H1 (cell line): ENCODE results near the gene GJB3. TPM values are rescaled to one million over a fixed set of nuclear protein-coding genes. Genes with fewer than 3 reads are reported as not detected.

ENCODE experiments used
- CTCF ChIA-PET: fragments of 300-600 bp; sonication (Branson Sonifier 250); formaldehyde crosslinking; loops from one replicate; lab custom pipeline; 2021; ENCODE audit not compliant: partially characterized antibody; lab: Charles Lee
- POLR2A ChIA-PET: fragments of 300-600 bp; sonication (Branson Sonifier 250); formaldehyde crosslinking; loops from one replicate; lab custom pipeline; 2021; ENCODE audit warnings: inconsistent platforms; ENCODE audit not compliant: partially characterized antibody; lab: Charles Lee
- DNase-seq, 2 experiments: peaks; one replicate each; pipeline versions ENCODE4 v3.0.0 to v3.0.0-alpha.2; 2010 to 2022; ENCODE audit warnings: low spot score in 2 of 2, low read depth in 1 of 2, mixed read lengths in 1 of 2
- FAIRE-seq: peaks from 2 replicates; lab custom pipeline; 2011; peaks lifted over from hg19 to GRCh38; lab: Jason Lieb, UNC
- H2AFZ ChIP-seq: 2 replicates; pipeline ENCODE4 v1.8.1; 2012; ENCODE audit warnings: low read length, inconsistent platforms
- H2AK5ac ChIP-seq: 2 replicates; pipeline ENCODE4 v1.6.1; 2013; ENCODE audit warnings: low read depth, low read length
- H2BK120ac ChIP-seq: replicated peaks from 2 replicates; pipeline ENCODE3; 2013; ENCODE audit warnings: low read depth, low read length, inconsistent platforms
- H2BK12ac ChIP-seq: 2 replicates; pipeline ENCODE4 v1.6.1; 2013; ENCODE audit warnings: low read depth, low read length
- H2BK15ac ChIP-seq: 2 replicates; pipeline ENCODE4 v1.6.1; 2013; ENCODE audit warnings: low read length
- H2BK20ac ChIP-seq: 2 replicates; pipeline ENCODE4 v1.6.1; 2013; ENCODE audit warnings: low read length
- H2BK5ac ChIP-seq: 2 replicates; pipeline ENCODE4 v1.6.1; 2013; ENCODE audit warnings: low read depth, low read length
- H3K14ac ChIP-seq: 2 replicates; pipeline ENCODE4 v1.6.1; 2013; ENCODE audit warnings: inconsistent platforms; ENCODE audit not compliant: insufficient read length
- H3K18ac ChIP-seq: 2 replicates; pipeline ENCODE4 v1.6.1; 2013; ENCODE audit warnings: low read length; ENCODE audit errors: extremely low read depth
- H3K23ac ChIP-seq: 2 replicates; pipeline ENCODE4 v1.6.1; 2013; ENCODE audit warnings: inconsistent platforms; ENCODE audit not compliant: insufficient read length
- H3K23me2 ChIP-seq: 2 replicates; pipeline ENCODE4 v1.6.1; 2013; ENCODE audit warnings: low read depth, low read length
- H3K27ac ChIP-seq: 2 replicates; pipeline ENCODE4 v1.6.1; 2011; ENCODE audit warnings: low read depth, low read length, inconsistent platforms
- H3K27me3 ChIP-seq, 4 experiments: replicated peaks in 1 of 4; 1 replicate in 1 of 4; 2 replicates in 3 of 4; pipeline versions ENCODE4 v1.6.1 to v1.8.1; 2011 to 2013; ENCODE audit warnings: low read length in 3 of 4, mild to moderate bottlenecking in 3 of 4, inconsistent platforms in 2 of 4, mixed read lengths in 2 of 4, moderate library complexity in 1 of 4; ENCODE audit not compliant: control insufficient read depth in 3 of 4, insufficient read depth in 3 of 4; ENCODE audit errors: extremely low read depth in 1 of 4
- H3K36me3 ChIP-seq, 4 experiments: 2 replicates each; pipeline versions ENCODE4 v1.6.1 to v1.8.1; 2011 to 2013; ENCODE audit warnings: mild to moderate bottlenecking in 4 of 4, low read length in 3 of 4, moderate library complexity in 2 of 4, control low read depth in 1 of 4, inconsistent platforms in 1 of 4; ENCODE audit not compliant: insufficient read depth in 4 of 4, control insufficient read depth in 2 of 4
- H3K4ac ChIP-seq: replicated peaks from 2 replicates; pipeline ENCODE3; 2013; ENCODE audit warnings: low read length, low read depth, mixed read lengths, inconsistent platforms; ENCODE audit not compliant: insufficient read length
- H3K4me1 ChIP-seq, 4 experiments: replicated peaks in 1 of 4; 1 replicate in 1 of 4; 2 replicates in 3 of 4; pipeline versions ENCODE4 v1.6.1 to v1.8.1; 2011 to 2013; ENCODE audit warnings: low read length in 3 of 4, inconsistent platforms in 2 of 4, mixed read lengths in 1 of 4; ENCODE audit not compliant: insufficient read depth in 4 of 4, control insufficient read depth in 3 of 4
- H3K4me2 ChIP-seq, 2 experiments: 2 replicates each; pipeline versions ENCODE4 v1.6.1 to v1.8.1; 2011 to 2013; ENCODE audit warnings: low read depth in 2 of 2, low read length in 2 of 2, control low read depth in 1 of 2, inconsistent platforms in 1 of 2, mild to moderate bottlenecking in 1 of 2; ENCODE audit not compliant: insufficient read depth in 1 of 2
- H3K4me3 ChIP-seq, 4 experiments: fragments of 200-600, 300-600 bp in 1 of 4; sonication (generic), shearing (Covaris generic), sonication (Bioruptor Twin) in 1 of 4; 2 replicates each; pipeline versions ENCODE4 v1.5.1 to v1.8.1; 2011 to 2016; ENCODE audit warnings: low read length in 4 of 4, low read depth in 3 of 4, control low read depth in 2 of 4, inconsistent platforms in 2 of 4, mild to moderate bottlenecking in 2 of 4, mixed read lengths in 1 of 4, moderate library complexity in 1 of 4; ENCODE audit not compliant: insufficient read depth in 2 of 4; ENCODE audit errors: extremely low read depth in 1 of 4
- H3K56ac ChIP-seq: replicated peaks from 2 replicates; pipeline ENCODE3; 2013; ENCODE audit warnings: low read depth, mild to moderate bottlenecking, mixed read lengths, low read length, inconsistent platforms; ENCODE audit not compliant: insufficient read length
- H3K79me1 ChIP-seq: 2 replicates; pipeline ENCODE4 v1.6.1; 2013; ENCODE audit warnings: low read depth, low read length, control low read depth
- H3K79me2 ChIP-seq, 2 experiments: 2 replicates each; pipeline versions ENCODE4 v1.6.1 to v1.8.1; 2012 to 2013; ENCODE audit warnings: low read length in 2 of 2, mild to moderate bottlenecking in 2 of 2, inconsistent platforms in 1 of 2; ENCODE audit not compliant: insufficient read depth in 2 of 2, control insufficient read depth in 1 of 2
- H3K9ac ChIP-seq, 4 experiments: replicated peaks in 1 of 4; 1 replicate in 1 of 4; 2 replicates in 3 of 4; pipeline versions ENCODE4 v1.6.1 to v1.8.1; 2011 to 2013; ENCODE audit warnings: low read depth in 3 of 4, low read length in 3 of 4, control low read depth in 2 of 4, mild to moderate bottlenecking in 2 of 4, moderate library complexity in 2 of 4, inconsistent platforms in 1 of 4; ENCODE audit errors: extremely low read depth in 1 of 4
- H3K9me3 ChIP-seq, 2 experiments: 2 replicates each; pipeline versions ENCODE4 v1.6.1 to v1.8.1; 2012 to 2013; ENCODE audit warnings: mild to moderate bottlenecking in 2 of 2, moderate library complexity in 2 of 2, control low read depth in 1 of 2, inconsistent platforms in 1 of 2, low read depth in 1 of 2, low read length in 1 of 2, mixed read lengths in 1 of 2; ENCODE audit not compliant: insufficient read depth in 2 of 2
- H4K20me1 ChIP-seq, 2 experiments: replicated peaks in 1 of 2; 2 replicates each; pipeline versions ENCODE3 to v1.8.1; 2011 to 2013; ENCODE audit warnings: inconsistent platforms in 2 of 2, low read length in 2 of 2, mild to moderate bottlenecking in 1 of 2; ENCODE audit not compliant: insufficient read depth in 2 of 2, control insufficient read depth in 1 of 2
- H4K5ac ChIP-seq: 2 replicates; pipeline ENCODE4 v1.6.1; 2013; ENCODE audit warnings: low read length, low read depth, mixed read lengths, inconsistent platforms; ENCODE audit not compliant: insufficient read length
- H4K8ac ChIP-seq: 2 replicates; pipeline ENCODE4 v1.8.0; 2013; ENCODE audit warnings: mild to moderate bottlenecking, moderate library complexity, low read length, inconsistent platforms; ENCODE audit not compliant: insufficient read depth; ENCODE audit errors: extremely low read depth
- H4K91ac ChIP-seq: replicated peaks from 2 replicates; pipeline ENCODE3; 2013; ENCODE audit warnings: low read length, mixed read lengths, inconsistent platforms; ENCODE audit not compliant: insufficient read length
- BRCA1 ChIP-seq: IDR thresholded peaks from 2 replicates; pipeline ENCODE4 v1.6.1; 2012; ENCODE audit warnings: low read depth, low read length, improper control_type of control experiment
- CBX5 ChIP-seq: fragments of 300-800, 300-1000 bp; sonication (generic); IDR thresholded peaks from 2 replicates; pipeline ENCODE4 v1.7.1; 2016; ENCODE audit warnings: antibody characterized with exemption, low read length, low read depth
- CBX8 ChIP-seq: fragments of 300-800, 300-1000 bp; sonication (generic); IDR thresholded peaks from 2 replicates; pipeline ENCODE4 v1.7.1; 2016; ENCODE audit warnings: low read depth, low read length, borderline replicate concordance
- FOSL1 ChIP-seq: IDR thresholded peaks from 2 replicates; pipeline ENCODE4 v1.6.1; 2011; ENCODE audit warnings: mild to moderate bottlenecking, low read depth, low read length, moderate library complexity; ENCODE audit not compliant: insufficient read depth
- JUND ChIP-seq: IDR thresholded peaks from 2 replicates; pipeline ENCODE4 v1.6.1; 2011; ENCODE audit warnings: mild to moderate bottlenecking, improper control_type of control experiment, low read length
- SIN3A ChIP-seq, 2 experiments: IDR thresholded peaks in 1 of 2; conservative IDR thresholded peaks in 1 of 2; 2 replicates each; pipeline ENCODE4 v1.6.1; 2011 to 2012; ENCODE audit warnings: low read length in 2 of 2, improper control_type of control experiment in 1 of 2, low read depth in 1 of 2, mild to moderate bottlenecking in 1 of 2
- SUZ12 ChIP-seq: fragments of 200-600 bp; sonication (generic); IDR thresholded peaks from 2 replicates; pipeline ENCODE4 v1.6.1; 2012; ENCODE audit warnings: mild to moderate bottlenecking, inconsistent platforms, low read length, moderate library complexity, mixed read lengths
- TCF12 ChIP-seq: IDR thresholded peaks from 2 replicates; pipeline ENCODE4 v1.6.1; 2011; ENCODE audit warnings: low read depth, mild to moderate bottlenecking, low read length
- ZNF274 ChIP-seq: IDR thresholded peaks from 2 replicates; pipeline ENCODE4 v1.7.0; 2012; ENCODE audit warnings: low read length, borderline replicate concordance; ENCODE audit errors: extremely low read depth
- WGBS, 2 experiments: shearing (Covaris generic) in 1 of 2; methylation state at CpG; one replicate each; pipeline versions ENCODE4 v1.1.6 to v1.1.7; 2013 to 2015; ENCODE audit warnings: low lambda C conversion rate in 2 of 2, mixed read lengths in 2 of 2, inconsistent platforms in 1 of 2, low coverage in 1 of 2, missing lambda C conversion rate in 1 of 2; ENCODE audit not compliant: insufficient replicate concordance in 2 of 2, insufficient coverage in 1 of 2, insufficient read length in 1 of 2; ENCODE audit errors: extremely low coverage in 1 of 2, missing lambda C conversion rate in 1 of 2; 5-methylcytosine and 5-hydroxymethylcytosine counted together
- polyA plus RNA-seq, 7 experiments: library from polyadenylated mRNA; depleted of rRNA in 3 of 7; stranded (reverse) in 5 of 7; unstranded in 2 of 7; fragments of >200 nt in 5 of 7; fragments of 200-250 nt in 2 of 7; gene quantifications; 1 replicate in 5 of 7; 2 replicates in 1 of 7; 4 replicates in 1 of 7; pipeline versions ENCODE4 v1.2.1 to v1.2.3, GENCODE V29; 2011 to 2013; ENCODE audit warnings: missing spikeins in 2 of 7, mixed read lengths in 2 of 7
- total RNA-seq: library from RNA; stranded (reverse); fragmentation: NEBNext Ultra II Directional; extraction: Animal tissue kit (Norgen Biotek cat#: 25700); gene quantifications from 2 replicates; pipeline ENCODE4 v1.2.1, GENCODE V29; 2021
- TF ChIP-seq, protein P1 (sequence below): IDR thresholded peaks from 2 replicates; pipeline ENCODE4 v1.6.1; 2011; ENCODE audit warnings: low read length, improper control_type of control experiment
- TF ChIP-seq, protein P2 (sequence below): IDR thresholded peaks from 2 replicates; pipeline ENCODE4 v1.6.1; 2012; ENCODE audit warnings: inconsistent platforms

Gene GJB3
- total and polyA plus RNA-seq, 2 of the 8 experiments (the other 6 are each of a cell fraction or from before 2014, with no cell fraction given) = 0.93 to 1.6 TPM

DNA sequence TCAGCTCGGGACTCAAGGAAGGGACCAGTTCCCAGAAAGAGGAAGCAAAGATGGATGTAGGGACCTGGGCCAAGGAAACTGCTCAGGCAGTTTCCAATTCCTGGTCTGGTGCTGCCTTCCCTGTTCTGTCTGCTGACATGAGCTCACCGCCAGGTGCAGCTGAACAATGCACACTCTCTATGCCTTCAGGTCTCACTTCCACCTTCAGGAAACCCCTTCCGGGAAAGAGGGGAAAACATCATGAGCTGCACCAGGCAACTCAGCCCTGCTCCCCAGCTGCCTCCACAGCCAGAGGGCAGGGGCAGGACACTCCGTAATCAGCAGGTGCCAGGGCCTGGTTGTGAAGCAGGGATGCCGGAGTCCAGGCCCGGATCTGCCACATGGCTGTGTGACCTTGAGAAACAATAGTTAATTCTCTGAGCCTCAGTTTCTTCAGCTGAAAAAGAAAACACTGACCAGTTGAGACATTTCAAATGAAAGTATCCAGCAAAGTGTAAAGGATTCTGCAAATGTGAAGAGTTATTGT, 50.8 kb downstream of the GJB3 start:
- H3K9me3 ChIP-seq = no peaks in the 10 kb centered on the region
- no peak overlapping the region for H3K9ac ChIP-seq
- no peak overlapping the region for H3K23ac ChIP-seq
- no peaks in the 10 kb centered on the region for H3K79me1 ChIP-seq
- no peak overlapping the region for H3K27ac ChIP-seq
- H4K91ac ChIP-seq = no peak overlapping the region
- H3K27me3 ChIP-seq = no peaks in the 10 kb centered on the region
- H3K23me2 ChIP-seq = no peaks in the 10 kb centered on the region; the same call in 1 of the 2 replicates
- H3K4ac ChIP-seq = no peak overlapping the region
- H2BK5ac ChIP-seq = peak overlapping the region; percentile 24; the same call in 1 of the 2 replicates
- no peaks in the 10 kb centered on the region for H3K36me3 ChIP-seq
- H3K56ac ChIP-seq = no peak overlapping the region
- no peak overlapping the region for H2BK120ac ChIP-seq
- no peak overlapping the region for H3K18ac ChIP-seq
- no peak overlapping the region for H2BK15ac ChIP-seq
- no peaks in the 10 kb centered on the region for H3K79me2 ChIP-seq
- no peak overlapping the region for H2AFZ ChIP-seq
- H4K20me1 ChIP-seq = no peaks in the 10 kb centered on the region
- H3K4me2 ChIP-seq = no peak overlapping the region
- ChIA-PET CTCF (interaction anchor here (0.7 to 2.3 kb wide), 5 partner anchors 12 to 49 kb away, joined by 3 to 11 read pairs (median 5); no protein-coding TSS in a partner anchor), POLR2A (interaction anchor here (0.7 kb wide), 1 partner anchor 19 kb away, joined by 3 read pairs; no protein-coding TSS in a partner anchor)
- H2BK20ac ChIP-seq = no peak overlapping the region
- no peak overlapping the region for H4K5ac ChIP-seq
- peak in 1 of 2 experiments; percentile 30 for DNase-seq
- no peak overlapping the region for H3K4me3 ChIP-seq
- no peak overlapping the region for H4K8ac ChIP-seq
- H3K4me1 ChIP-seq = no peaks in the 10 kb centered on the region; a peak in 1 of 7 replicates
- H3K14ac ChIP-seq = no peak overlapping the region
- FAIRE-seq = no peak
- 93% methylated on average over 6 of the region's 6 CpGs; no CpG with 5 or more reads in 1 of the 2 experiments for WGBS, 2 experiments
- no peak overlapping the region for H2AK5ac ChIP-seq
- H2BK12ac ChIP-seq = no peak overlapping the region
- TF ChIP-seq, protein P1, sequence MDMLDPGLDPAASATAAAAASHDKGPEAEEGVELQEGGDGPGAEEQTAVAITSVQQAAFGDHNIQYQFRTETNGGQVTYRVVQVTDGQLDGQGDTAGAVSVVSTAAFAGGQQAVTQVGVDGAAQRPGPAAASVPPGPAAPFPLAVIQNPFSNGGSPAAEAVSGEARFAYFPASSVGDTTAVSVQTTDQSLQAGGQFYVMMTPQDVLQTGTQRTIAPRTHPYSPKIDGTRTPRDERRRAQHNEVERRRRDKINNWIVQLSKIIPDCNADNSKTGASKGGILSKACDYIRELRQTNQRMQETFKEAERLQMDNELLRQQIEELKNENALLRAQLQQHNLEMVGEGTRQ = no peak
- TF ChIP-seq JUND (no peak), CBX5 (no peak), FOSL1 (no peak), SIN3A (conservative IDR thresholded peaks at IDR 0.05 in 1 of 2, IDR thresholded peaks at IDR 0.05 in 1 of 2; ENCODE audit: low read depth in 1 of 2, low read length in 2 of 2) (no peak), ZNF274 (no peak), SUZ12 (no peak), TCF12 (no peak), CBX8 (no peak), BRCA1 (no peak)
- TF ChIP-seq, protein P2, sequence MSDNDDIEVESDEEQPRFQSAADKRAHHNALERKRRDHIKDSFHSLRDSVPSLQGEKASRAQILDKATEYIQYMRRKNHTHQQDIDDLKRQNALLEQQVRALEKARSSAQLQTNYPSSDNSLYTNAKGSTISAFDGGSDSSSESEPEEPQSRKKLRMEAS = no peak
